Neutrophil (primary cell): ENCODE results near the gene PER2.

Source experiments
- H3K27ac ChIP-seq: fragments of 200-600 bp; sonication (generic); 2 replicates; pipeline ENCODE4 v1.5.1; 2016; ENCODE audit warnings: mild to moderate bottlenecking, moderate library complexity
- H3K27me3 ChIP-seq: fragments of 200-600 bp; sonication (generic); 2 replicates; pipeline ENCODE4 v1.6.0; 2016; ENCODE audit warnings: mild to moderate bottlenecking
- H3K36me3 ChIP-seq: fragments of 200-600 bp; sonication (generic); 2 replicates; pipeline ENCODE4 v1.5.1; 2017
- H3K4me1 ChIP-seq, 2 experiments: fragments of 200-600 bp in 1 of 2; sonication (generic) in 1 of 2; 1 replicate in 1 of 2; 2 replicates in 1 of 2; pipeline versions ENCODE4 v1.5.1 to v1.6.1; 2013 to 2016; ENCODE audit warnings: low read depth in 1 of 2, low read length in 1 of 2, mild to moderate bottlenecking in 1 of 2, moderate library complexity in 1 of 2; ENCODE audit not compliant: control insufficient read depth in 1 of 2, insufficient read depth in 1 of 2
- H3K4me3 ChIP-seq, 2 experiments: fragments of 200-600 bp in 1 of 2; sonication (generic) in 1 of 2; 1 replicate in 1 of 2; 2 replicates in 1 of 2; pipeline ENCODE4 v1.5.1; 2013 to 2016; ENCODE audit warnings: low read depth in 1 of 2, low read length in 1 of 2, mild to moderate bottlenecking in 1 of 2, moderate library complexity in 1 of 2
- H3K9me3 ChIP-seq: fragments of 200-600 bp; sonication (generic); 2 replicates; pipeline ENCODE4 v1.5.1; 2016
- TF ChIP-seq, protein P1 (sequence below): fragments of 200-600 bp; sonication (generic); IDR thresholded peaks from 2 replicates; pipeline ENCODE4 v1.5.1; 2016; ENCODE audit warnings: antibody characterized with exemption

The PER2 gene

GRCh38 chr2:238264072-238264460 is 24.3 kb downstream of the PER2 start:
- H3K4me1 ChIP-seq = peaks cover 22 to 24% of the 10 kb centered on the region in 2 experiments
- H3K27me3 ChIP-seq = no peaks in the 10 kb centered on the region
- H3K27ac ChIP-seq = peak overlapping the region; percentile 77
- TF ChIP-seq, protein P1, sequence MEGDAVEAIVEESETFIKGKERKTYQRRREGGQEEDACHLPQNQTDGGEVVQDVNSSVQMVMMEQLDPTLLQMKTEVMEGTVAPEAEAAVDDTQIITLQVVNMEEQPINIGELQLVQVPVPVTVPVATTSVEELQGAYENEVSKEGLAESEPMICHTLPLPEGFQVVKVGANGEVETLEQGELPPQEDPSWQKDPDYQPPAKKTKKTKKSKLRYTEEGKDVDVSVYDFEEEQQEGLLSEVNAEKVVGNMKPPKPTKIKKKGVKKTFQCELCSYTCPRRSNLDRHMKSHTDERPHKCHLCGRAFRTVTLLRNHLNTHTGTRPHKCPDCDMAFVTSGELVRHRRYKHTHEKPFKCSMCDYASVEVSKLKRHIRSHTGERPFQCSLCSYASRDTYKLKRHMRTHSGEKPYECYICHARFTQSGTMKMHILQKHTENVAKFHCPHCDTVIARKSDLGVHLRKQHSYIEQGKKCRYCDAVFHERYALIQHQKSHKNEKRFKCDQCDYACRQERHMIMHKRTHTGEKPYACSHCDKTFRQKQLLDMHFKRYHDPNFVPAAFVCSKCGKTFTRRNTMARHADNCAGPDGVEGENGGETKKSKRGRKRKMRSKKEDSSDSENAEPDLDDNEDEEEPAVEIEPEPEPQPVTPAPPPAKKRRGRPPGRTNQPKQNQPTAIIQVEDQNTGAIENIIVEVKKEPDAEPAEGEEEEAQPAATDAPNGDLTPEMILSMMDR = no peak
- peak overlapping the region in 1 of 2 experiments; percentile 14 for H3K4me3 ChIP-seq
- no peaks in the 10 kb centered on the region for H3K9me3 ChIP-seq
- peaks cover 35% of the 10 kb centered on the region for H3K36me3 ChIP-seq

GRCh38 chr2:238263204-238264071 is 25.0 kb downstream of the PER2 start:
- H3K9me3 ChIP-seq = no peaks in the 10 kb centered on the region
- peak overlapping the region; percentile 77 for H3K27ac ChIP-seq
- TF ChIP-seq, protein P1 = peak; percentile 81
- H3K36me3 ChIP-seq = peaks cover 39% of the 10 kb centered on the region
- H3K27me3 ChIP-seq = no peaks in the 10 kb centered on the region
- peak overlapping the region in 1 of 2 experiments; percentile 14 for H3K4me3 ChIP-seq
- H3K4me1 ChIP-seq = peaks cover 22 to 24% of the 10 kb centered on the region in 2 experiments

DNA sequence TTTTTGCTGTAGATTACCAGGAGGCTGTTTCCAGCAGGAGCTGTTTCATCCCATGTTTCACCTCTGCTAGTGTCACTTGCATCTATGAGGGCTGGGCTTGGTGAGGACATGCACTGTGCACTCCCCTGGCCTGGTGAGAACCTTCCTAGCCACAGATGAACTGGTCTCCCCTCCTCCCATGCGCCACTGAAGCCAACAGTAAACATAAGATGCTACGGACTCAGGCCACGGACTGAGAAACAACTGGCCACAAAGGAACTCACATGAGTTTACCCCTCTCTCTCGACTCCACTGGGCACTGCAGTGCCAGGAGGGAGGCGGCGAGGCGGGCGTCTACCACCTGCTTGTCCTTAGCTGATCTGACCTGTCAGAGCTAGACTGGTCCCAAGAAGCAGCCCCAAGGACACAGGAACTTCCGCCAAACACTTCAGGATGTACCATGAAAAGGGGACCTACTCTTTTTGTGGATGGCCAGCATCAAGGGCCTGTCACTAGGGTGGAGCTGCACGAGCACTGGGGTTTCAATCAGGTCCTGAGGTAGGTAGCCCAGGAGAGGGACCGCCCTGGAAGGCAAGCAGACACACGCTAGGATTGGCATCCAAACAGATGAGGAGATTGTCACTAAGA is 25.8 kb downstream of the PER2 start:
- Histone ChIP-seq H3K9me3 (no peaks in the 10 kb centered on the region), H3K36me3 (peaks cover 39% of the 10 kb centered on the region), H3K4me1 (peaks cover 22 to 24% of the 10 kb centered on the region in 2 experiments), H3K27me3 (no peaks in the 10 kb centered on the region), H3K4me3 (no peak overlapping the region), H3K27ac (no peak overlapping the region)
- TF ChIP-seq, protein P1 = no peak

- H3K27me3 ChIP-seq = no peaks in the 10 kb centered on the region
- H3K4me1 ChIP-seq = peaks cover 22 to 24% of the 10 kb centered on the region in 2 experiments
- no peak overlapping the region for H3K27ac ChIP-seq
- H3K9me3 ChIP-seq = no peaks in the 10 kb centered on the region
- peaks cover 32% of the 10 kb centered on the region for H3K36me3 ChIP-seq
- no peak overlapping the region for H3K4me3 ChIP-seq
- TF ChIP-seq, protein P1 = no peak
Measured at GRCh38 chr2:238261718-238262375, 26.6 kb downstream of the PER2 start.

- TF ChIP-seq, protein P1 = no peak
- Histone ChIP-seq H3K27ac (no peak overlapping the region), H3K9me3 (no peaks in the 10 kb centered on the region), H3K27me3 (no peaks in the 10 kb centered on the region), H3K4me1 (peaks cover 22 to 24% of the 10 kb centered on the region in 2 experiments), H3K4me3 (no peak overlapping the region), H3K36me3 (peaks cover 36% of the 10 kb centered on the region)
Measured at GRCh38 chr2:238260883-238261282, 27.5 kb downstream of the PER2 start.
